ENCODE measurements around the gene COQ7. TPM values are rescaled to one million over a fixed set of nuclear protein-coding genes. Genes with fewer than 3 reads are reported as not detected.

Gene COQ7
- total RNA-seq, 2 donors from 2014 or later: 15.7 to 20.4 TPM

GRCh38 chr16:19118938-19119431, 51.6 kb downstream of the COQ7 start:
- DNase-seq (ENCODE audit: low spot score in 2 of 2) (peak in 1 of 2 donors; percentile 55), ATAC-seq (peak; percentile 37 to 72)
- Mint-ChIP-seq H3K9me3 (no peaks in the 10 kb centered on the region), H3K36me3 (peaks cover 0 to 5% of the 10 kb centered on the region in 2 donors), H3K27ac (peak overlapping the region in 1 of 2 donors; percentile 77)

GRCh38 chr16:19119564-19119963, 52.1 kb downstream of the COQ7 start:
- DNase-seq (ENCODE audit: low spot score in 2 of 2) (no peak), ATAC-seq (peak; percentile 48 to 61)
- H3K36me3 Mint-ChIP-seq: peaks cover 0 to 5% of the 10 kb centered on the region in 2 donors
- H3K9me3 Mint-ChIP-seq: no peaks in the 10 kb centered on the region
- peak overlapping the region in 1 of 2 donors; percentile 77 for H3K27ac Mint-ChIP-seq

DNA sequence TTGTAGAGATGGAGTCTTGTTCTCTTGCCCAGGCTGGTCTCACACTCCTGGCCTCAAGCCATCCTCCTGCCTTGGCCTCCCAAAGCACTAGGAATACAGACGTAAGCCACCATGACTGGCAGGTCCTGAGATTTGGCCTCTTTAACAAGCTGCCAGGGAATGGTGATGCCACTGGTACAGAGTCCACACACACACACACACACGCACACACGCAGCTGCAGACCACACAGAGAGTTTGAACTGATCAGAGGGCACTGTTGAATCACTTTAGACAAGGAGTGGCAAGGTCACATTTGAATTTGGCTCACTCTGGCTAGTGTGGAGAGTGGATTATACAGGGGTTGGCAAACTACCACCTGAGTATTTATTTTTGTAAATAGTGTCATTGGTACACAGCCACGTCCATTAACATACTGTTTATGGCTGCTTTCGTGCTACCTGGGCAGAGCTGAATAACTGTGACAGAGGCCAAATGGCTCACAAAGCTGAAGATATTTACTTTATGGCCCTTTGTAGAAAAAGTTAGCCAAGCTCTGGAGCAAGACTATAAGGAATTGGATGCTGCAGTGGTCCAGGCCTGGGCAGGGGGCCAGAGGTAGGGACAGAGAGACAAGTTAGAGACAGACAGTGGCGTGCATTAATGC, 56.2 kb downstream of the COQ7 start:
- DNase-seq (ENCODE audit: low spot score in 2 of 2) (no peak), ATAC-seq (no peak)
- H3K27ac Mint-ChIP-seq: no peak overlapping the region
- no peaks in the 10 kb centered on the region for H3K9me3 Mint-ChIP-seq
- no peaks in the 10 kb centered on the region for H3K36me3 Mint-ChIP-seq

GRCh38 chr16:19126300-19126699, 58.9 kb downstream of the COQ7 start:
- no peaks in the 10 kb centered on the region for H3K9me3 Mint-ChIP-seq
- no peak for DNase-seq (ENCODE audit: low spot score in 2 of 2)
- H3K36me3 Mint-ChIP-seq: no peaks in the 10 kb centered on the region
- no peak for ATAC-seq
- H3K27ac Mint-ChIP-seq: no peak overlapping the region

- Mint-ChIP-seq H3K36me3 (no peaks in the 10 kb centered on the region), H3K27ac (peak overlapping the region; percentile 9 to 77), H3K9me3 (no peaks in the 10 kb centered on the region)
- peak; percentile 65 to 68 for ATAC-seq
- DNase-seq (ENCODE audit: low spot score in 2 of 2): no peak
Observed at GRCh38 chr16:19127205-19127604, 59.8 kb downstream of the COQ7 start.

- Mint-ChIP-seq H3K27ac (peak overlapping the region; percentile 9 to 77), H3K9me3 (no peaks in the 10 kb centered on the region), H3K36me3 (no peaks in the 10 kb centered on the region)
- DNase-seq (ENCODE audit: low spot score in 2 of 2): no peak
- peak; percentile 64 to 76 for ATAC-seq
Observed at GRCh38 chr16:19127674-19128131, 60.3 kb downstream of the COQ7 start.

DNA sequence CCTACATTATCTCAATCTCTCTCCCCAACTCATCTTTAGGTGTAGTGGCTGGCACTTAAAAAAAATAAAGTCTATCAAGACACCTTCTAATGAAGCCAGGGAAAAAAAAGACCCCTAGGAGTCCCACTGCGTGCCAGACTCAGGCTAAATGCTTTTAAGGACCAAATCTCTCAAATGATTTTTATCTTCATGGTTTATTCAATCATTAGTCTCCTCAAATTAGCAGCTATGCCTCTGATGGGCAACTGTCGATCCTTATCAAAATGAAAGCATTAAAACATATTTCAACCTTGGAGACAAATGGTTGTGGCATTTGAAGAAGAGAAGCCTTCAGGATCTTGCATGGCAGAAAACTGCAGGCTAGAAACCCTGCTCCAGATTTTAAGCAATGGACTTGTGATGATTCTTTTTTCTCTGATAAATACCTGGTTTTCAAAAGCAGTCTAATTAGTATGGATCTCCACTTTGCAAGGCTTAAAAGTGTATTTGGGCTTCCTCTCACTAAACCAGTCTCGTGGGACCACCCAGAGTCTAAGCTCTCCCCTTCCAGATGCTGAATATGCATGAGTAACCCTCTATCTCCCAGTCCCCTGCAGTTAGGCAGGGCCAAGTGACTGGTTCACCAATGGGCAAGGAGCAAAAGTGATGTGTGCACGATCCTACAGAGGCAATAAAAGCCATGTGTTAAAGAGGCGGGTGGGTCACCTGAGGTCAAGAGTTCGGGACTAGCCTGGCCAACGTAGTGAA, 61.2 kb downstream of the COQ7 start:
- no peaks in the 10 kb centered on the region for H3K9me3 Mint-ChIP-seq
- no peak for DNase-seq (ENCODE audit: low spot score in 2 of 2)

More for the DNA sequence above, 61.2 kb downstream of the COQ7 start:
- H3K36me3 Mint-ChIP-seq: no peaks in the 10 kb centered on the region
- ATAC-seq: no peak
- no peak overlapping the region for H3K27ac Mint-ChIP-seq

Other genes starting within 250 kb of the COQ7 start
- gene SMG1, start 141.2 kb upstream of the COQ7 start, total RNA-seq: 100 to 1,000 TPM; 181 to 216 TPM
- gene TMC7, start 83.7 kb upstream of the COQ7 start, total RNA-seq: not detected
- gene ITPRIPL2, start 46.4 kb downstream of the COQ7 start, total RNA-seq: 1 to 10 TPM; 1.3 to 1.8 TPM
- not detected for gene SYT17, start 100.6 kb downstream of the COQ7 start, total RNA-seq
- gene CLEC19A, start 218.1 kb downstream of the COQ7 start, total RNA-seq: not detected

All from activated naive CD4-positive, alpha-beta T cell treated with anti-CD3 and anti-CD28 coated beads, Interleukin-2, amount 50 U/mL, for 72 hours (primary cell).